ENCODE measurements around the gene CIROP.

- TF ChIP-seq POLR2AphosphoS5 (IDR thresholded peaks at IDR 0.05; ENCODE audit: low read depth, low read length) (no peak), TAF1 (IDR thresholded peaks at IDR 0.05; ENCODE audit: low read depth, low read length) (no peak), POLR2A (IDR thresholded peaks at IDR 0.05; ENCODE audit: low read depth, low read length) (no peak), PAX5 (IDR thresholded peaks at IDR 0.05; ENCODE audit: insufficient read depth, low read length, severe bottlenecking) (no peak), SPI1 (IDR thresholded peaks at IDR 0.05; ENCODE audit: low read depth, low read length) (no peak), POU2F2 (IDR thresholded peaks at IDR 0.05; ENCODE audit: low read depth, low read length) (no peak)
These were observed 52.6 kb downstream of the CIROP start for GRCh38 chr14:23052182-23052623.
